ENCODE data around the gene PTPRZ1.

DNA sequence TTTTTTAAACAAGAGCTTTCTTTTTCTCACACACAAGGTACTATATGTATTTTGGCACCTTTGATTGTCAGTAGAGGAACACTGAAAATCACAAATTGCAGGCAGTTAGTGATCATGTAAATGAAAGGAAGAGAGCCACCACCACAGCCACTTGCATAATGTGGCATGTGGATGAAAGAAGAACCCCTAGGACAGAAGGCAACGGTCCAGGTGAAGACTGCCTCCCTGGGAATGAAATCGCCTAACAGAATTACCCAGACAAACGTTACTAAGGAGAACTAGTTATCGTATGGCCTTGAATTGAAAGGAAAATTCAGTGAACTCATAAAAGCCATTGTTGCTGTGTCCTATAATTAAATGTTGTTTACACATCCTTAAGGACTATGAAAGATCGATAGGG is 41.2 kb upstream of the PTPRZ1 start:
- no peak for TF ChIP-seq POLR2A (IDR thresholded peaks at IDR 0.05)
- TF ChIP-seq, protein P1, sequence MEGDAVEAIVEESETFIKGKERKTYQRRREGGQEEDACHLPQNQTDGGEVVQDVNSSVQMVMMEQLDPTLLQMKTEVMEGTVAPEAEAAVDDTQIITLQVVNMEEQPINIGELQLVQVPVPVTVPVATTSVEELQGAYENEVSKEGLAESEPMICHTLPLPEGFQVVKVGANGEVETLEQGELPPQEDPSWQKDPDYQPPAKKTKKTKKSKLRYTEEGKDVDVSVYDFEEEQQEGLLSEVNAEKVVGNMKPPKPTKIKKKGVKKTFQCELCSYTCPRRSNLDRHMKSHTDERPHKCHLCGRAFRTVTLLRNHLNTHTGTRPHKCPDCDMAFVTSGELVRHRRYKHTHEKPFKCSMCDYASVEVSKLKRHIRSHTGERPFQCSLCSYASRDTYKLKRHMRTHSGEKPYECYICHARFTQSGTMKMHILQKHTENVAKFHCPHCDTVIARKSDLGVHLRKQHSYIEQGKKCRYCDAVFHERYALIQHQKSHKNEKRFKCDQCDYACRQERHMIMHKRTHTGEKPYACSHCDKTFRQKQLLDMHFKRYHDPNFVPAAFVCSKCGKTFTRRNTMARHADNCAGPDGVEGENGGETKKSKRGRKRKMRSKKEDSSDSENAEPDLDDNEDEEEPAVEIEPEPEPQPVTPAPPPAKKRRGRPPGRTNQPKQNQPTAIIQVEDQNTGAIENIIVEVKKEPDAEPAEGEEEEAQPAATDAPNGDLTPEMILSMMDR (IDR thresholded peaks at IDR 0.05): no peak

Measured in prostate gland (tissue), 2 donors.